ENCODE data around the gene FAM204A.

DNA sequence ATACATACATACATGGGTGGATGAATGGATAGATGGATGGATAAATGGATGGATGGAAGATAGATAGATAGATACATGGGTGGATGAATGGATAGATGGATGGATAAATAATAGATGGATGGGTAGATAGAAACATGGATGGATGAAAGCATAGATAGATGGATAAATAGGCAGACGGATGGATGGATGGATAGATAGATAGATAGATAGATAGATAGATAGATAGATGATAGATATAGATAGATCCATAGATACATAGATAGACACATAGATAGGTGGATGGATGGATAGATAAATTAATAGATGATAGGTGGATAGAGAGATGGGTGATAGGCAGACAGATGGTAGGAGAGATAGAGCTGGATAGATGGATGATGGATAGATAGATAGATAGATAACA lies 68.5 kb downstream of the FAM204A start:
- TF ChIP-seq POLR2A (IDR thresholded peaks at IDR 0.05) = no peak
- TF ChIP-seq, protein P1, sequence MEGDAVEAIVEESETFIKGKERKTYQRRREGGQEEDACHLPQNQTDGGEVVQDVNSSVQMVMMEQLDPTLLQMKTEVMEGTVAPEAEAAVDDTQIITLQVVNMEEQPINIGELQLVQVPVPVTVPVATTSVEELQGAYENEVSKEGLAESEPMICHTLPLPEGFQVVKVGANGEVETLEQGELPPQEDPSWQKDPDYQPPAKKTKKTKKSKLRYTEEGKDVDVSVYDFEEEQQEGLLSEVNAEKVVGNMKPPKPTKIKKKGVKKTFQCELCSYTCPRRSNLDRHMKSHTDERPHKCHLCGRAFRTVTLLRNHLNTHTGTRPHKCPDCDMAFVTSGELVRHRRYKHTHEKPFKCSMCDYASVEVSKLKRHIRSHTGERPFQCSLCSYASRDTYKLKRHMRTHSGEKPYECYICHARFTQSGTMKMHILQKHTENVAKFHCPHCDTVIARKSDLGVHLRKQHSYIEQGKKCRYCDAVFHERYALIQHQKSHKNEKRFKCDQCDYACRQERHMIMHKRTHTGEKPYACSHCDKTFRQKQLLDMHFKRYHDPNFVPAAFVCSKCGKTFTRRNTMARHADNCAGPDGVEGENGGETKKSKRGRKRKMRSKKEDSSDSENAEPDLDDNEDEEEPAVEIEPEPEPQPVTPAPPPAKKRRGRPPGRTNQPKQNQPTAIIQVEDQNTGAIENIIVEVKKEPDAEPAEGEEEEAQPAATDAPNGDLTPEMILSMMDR (IDR thresholded peaks at IDR 0.05) = no peak

Measured in adrenal gland (tissue), 5 donors.